Stimulated activated CD8-positive, alpha-beta memory T cell treated with anti-CD3 and anti-CD28 coated beads, Interleukin-12 subunit alpha, Interleukin-12 subunit beta, amount 100 ng/mL, for 24 hours (primary cell): ENCODE data around the gene RASGEF1B.

Experiments
- DNase-seq: peaks from one replicate; pipeline ENCODE4 v3.0.0-alpha.2; 2020; ENCODE audit errors: extremely low read depth

The RASGEF1B gene

GRCh38 chr4:81399306-81400086 is 72.2 kb downstream of the RASGEF1B start:
- no peak for DNase-seq

GRCh38 chr4:81398379-81398778 is 73.3 kb downstream of the RASGEF1B start:
- no peak for DNase-seq

- DNase-seq, result no peak
Measured at GRCh38 chr4:81397635-81398034, 74.1 kb downstream of the RASGEF1B start.

GRCh38 chr4:81395239-81395638 is 76.5 kb downstream of the RASGEF1B start:
- no peak for DNase-seq

GRCh38 chr4:81392164-81392563 is 79.5 kb downstream of the RASGEF1B start:
- DNase-seq, result no peak

GRCh38 chr4:81389720-81390119 is 82.0 kb downstream of the RASGEF1B start:
- no peak for DNase-seq

- DNase-seq, result no peak
Measured at GRCh38 chr4:81380437-81380836, 91.3 kb downstream of the RASGEF1B start.

- DNase-seq, result no peak
Measured at GRCh38 chr4:81378386-81378785, 93.3 kb downstream of the RASGEF1B start.

GRCh38 chr4:81377191-81377590 is 94.5 kb downstream of the RASGEF1B start:
- DNase-seq, result no peak

GRCh38 chr4:81376720-81377119 is 95.0 kb downstream of the RASGEF1B start:
- no peak for DNase-seq
